GM11168 (cell line): ENCODE data around the gene PLOD1.

Source experiments
- in situ Hi-C: fragments of 300-500 bp; cut with MboI; formaldehyde crosslinking; loops from one replicate; pipeline ENCODE4 v1.12.0; 2022; ENCODE audit warnings: low sequenced_read_pairs; ENCODE audit not compliant: unreplicated experiment

The PLOD1 gene

DNA sequence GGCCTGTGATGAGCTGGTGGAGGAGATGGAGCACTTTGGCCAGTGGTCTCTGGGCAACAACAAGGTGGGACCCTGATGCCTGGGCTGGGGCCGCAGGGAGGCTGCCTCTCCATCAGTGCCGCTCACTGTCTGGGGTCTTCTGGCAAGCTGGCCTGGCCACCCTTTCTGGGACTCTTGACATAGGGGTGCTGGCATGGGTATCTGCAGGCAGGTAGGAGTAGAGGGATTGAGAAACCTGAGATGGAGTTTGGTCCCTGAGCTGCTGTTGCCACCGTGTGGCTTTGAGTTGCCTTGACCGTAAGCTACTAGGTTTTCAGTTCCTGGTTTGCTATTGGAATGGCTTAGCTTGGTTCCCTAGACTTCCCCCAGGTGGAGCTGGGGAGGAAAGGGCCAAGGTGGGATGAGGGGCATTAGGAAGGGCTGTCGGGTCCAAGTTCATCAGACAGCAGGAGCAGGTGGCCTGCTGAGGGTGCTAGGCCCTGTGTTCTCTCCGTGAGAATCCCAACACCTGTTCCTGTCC is 32.6 kb downstream of the PLOD1 start:
- in situ Hi-C loops = loop anchor here (10.0 kb wide), 1 partner anchor 122 kb away; the partner anchor contains the start of gene NPPA

DNA sequence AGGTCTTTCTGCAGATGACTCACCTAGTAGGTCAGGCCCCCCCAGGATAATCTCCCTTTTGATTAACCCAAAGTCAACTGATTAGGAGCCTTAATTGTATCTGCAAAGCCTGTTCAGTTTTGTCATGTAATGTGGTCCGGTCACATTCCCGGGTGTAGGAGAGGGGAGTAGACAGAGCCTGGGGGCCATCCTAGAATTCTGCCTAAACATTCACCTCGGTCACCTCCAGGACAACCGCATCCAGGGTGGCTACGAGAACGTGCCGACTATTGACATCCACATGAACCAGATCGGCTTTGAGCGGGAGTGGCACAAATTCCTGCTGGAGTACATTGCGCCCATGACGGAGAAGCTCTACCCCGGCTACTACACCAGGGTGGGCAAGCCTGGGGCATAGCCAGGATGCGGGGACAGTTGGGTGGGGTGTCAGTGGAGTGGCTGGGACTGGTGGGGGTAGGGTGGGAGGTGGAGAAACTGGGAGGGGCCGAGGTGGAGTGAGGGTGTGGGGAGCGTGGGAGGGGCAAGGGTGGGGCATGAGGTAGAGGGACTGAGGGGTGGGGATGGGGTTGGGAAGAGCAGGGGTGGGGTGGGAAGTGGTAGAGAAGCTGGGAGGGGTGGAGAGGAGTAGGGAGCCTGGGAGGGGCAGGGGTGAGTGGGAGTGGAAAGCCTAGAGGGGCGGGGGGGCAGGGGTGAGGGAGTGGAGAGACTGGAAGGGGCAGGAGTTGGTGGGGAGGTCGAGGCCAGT is 36.1 kb downstream of the PLOD1 start:
- in situ Hi-C loops = no loop called here

DNA sequence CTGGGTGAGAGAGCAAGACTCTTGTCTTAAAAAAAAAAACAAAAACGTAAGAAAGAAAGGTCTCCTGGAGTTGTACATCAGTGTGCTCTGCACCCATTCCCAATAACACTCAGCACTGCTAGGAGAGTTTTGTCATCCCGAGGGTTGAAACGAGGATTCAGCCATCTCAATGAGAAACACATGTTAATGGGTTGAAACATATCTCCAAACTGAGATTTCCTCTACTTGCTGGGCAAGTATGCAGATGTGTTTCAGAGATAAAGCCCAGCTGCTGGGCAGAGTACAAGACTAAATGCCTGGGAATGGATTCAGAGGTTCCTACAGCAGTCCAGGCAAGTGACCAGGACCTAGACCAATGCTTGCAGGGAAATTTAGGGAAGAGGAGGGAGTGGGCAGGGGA is 43.1 kb downstream of the PLOD1 start:
- in situ Hi-C loops = no loop called here

DNA sequence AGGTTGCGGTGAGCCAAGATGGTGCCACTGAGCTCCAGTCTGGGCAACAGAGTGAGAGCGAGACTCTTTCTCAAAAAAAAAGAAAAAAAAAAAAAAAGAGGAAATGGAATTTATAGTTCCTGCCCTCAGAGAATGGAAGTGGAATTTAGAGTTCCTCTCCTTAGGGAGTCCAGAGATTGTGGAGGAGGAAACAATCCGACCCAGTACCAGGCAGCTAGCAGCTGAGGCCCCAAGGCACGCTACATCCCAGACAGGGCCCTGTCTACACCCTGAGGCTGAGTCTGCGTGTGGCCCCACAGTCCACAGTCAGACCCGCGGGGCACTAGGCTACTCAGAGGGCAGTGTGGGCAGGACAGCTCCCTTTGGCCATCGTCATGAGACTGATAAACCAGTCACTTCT is 43.8 kb downstream of the PLOD1 start:
- in situ Hi-C loops = no loop called here

DNA sequence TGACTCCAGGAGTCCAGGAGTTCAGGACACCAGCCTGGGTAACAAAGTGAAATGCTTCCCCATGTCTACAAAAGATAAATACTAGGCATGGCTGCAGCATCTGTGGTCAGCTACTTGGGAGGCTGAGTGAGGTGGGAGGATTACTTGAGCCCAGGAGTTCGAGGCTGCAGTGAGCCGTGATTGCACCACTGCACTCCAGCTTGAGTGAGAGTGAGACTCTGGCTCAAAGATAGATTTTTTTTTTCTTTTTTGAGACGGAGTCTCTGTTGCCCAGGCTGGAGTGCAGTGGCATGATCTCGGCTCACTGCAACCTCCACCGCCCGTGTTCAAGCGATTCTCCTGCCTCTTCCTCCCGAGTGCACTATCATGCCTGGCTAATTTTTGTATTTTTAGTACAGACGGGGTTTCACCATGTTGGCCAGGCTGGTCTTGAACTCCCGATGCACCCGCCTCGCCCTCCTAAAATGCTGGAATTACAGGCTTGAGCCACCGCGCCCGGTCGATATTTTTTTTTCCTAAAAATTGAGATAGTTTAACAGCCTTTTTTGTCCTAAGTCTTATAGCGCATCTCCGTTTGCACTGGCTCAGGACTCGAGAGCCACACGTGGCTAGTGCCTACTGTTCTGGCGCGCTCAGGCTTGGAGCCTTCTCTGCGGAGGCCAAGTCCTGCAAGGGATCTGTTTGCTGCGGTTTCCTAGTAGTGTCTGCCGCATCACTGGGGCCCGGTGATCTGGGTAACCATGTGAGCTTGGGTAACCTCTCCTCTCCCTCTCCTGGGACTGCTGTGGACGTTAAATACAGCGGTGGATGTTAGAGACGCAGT is 44.7 kb downstream of the PLOD1 start:
- in situ Hi-C loops = no loop called here

DNA sequence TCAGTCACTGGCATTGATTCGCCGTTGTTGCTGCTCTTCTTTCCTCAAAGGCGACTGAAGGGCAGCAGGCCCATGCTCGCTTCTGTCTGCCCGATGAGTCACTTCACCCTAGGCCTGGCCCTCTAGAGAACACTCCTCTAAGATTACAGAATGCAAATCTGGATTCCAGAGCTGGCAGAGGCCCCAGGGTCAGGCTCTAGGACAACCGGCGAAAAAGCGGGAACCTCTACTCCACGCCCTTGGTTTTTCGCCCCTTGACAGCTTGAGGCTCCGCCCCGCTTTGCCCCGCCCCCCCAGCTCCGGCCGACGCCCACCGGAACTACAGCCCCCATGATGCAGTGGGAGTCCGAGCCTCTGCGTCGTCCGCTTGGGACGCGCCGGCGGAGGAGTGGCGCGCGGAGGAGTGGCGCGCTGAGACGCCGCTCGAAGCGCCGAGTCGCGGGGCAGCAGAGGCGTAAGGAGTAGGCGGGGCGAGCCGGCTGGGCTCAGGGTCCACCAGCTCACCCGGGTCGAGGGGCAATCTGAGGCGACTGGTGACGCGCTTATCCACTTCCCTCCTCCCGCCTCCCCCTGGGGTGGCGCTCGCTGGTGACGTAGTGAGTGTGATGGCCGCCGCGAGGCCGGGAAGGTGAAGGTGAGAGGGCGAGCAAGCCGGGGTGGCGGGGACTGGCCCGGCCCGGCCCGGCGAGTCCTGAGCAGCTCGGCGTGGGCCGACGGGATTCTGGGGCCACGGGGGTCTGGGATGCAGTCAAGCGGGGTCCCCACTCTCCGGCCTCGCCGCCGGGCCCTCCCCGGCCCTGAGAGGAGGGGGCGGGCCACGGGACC is 45.5 kb downstream of the PLOD1 start, which contains the start of gene MFN2:
TSS of gene MFN2 (plus strand) at position 594 of the 825 bp plus-strand sequence. CDS start 8,725 bp downstream, outside the sequence.
- in situ Hi-C loops = no loop called here

DNA sequence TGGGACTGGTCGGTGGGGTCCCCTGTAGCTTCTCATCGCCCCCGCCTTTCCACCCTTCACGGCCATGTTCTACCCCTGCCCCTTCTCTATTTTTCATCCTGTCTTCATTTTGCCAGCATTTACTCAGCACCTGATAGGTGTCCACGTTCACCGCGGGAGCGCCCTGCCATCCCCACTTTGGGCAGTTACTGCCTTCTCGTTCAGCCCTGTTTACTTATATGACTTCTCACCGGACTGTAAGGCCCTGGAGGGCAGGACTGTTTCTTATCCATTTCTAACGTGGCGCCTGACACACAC is 46.1 kb downstream of the PLOD1 start:
- in situ Hi-C loops = no loop called here

DNA sequence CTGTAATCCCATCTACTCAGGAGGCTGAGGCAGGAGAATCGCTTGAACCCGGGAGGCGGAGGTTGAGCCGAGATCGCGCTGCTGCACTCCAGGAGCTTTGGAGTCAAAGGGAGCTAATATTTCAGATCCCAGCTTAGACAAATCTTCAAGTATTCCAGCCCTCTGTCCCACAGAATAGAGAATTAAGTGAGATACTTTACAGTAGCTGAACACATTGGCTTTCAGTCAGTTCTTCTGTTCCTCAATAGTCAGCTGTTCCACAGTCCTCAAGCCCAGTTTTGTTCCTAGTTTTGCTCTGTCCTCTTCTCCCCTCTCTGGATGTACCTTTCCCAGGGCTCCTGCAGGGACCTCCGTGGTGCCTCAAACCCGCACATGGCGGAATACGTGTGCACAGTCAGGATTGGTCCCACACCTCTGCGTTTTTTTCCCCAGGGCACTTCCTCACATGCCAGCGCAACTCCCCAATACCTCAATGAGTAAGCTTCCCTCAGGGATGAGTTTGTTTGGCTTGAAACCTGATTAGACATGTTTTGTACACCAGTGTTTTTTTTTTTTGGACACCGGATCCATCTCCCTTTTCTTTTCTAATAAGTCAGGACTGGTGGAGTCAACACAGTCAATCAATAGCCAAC is 47.0 kb downstream of the PLOD1 start:
- in situ Hi-C loops = no loop called here

DNA sequence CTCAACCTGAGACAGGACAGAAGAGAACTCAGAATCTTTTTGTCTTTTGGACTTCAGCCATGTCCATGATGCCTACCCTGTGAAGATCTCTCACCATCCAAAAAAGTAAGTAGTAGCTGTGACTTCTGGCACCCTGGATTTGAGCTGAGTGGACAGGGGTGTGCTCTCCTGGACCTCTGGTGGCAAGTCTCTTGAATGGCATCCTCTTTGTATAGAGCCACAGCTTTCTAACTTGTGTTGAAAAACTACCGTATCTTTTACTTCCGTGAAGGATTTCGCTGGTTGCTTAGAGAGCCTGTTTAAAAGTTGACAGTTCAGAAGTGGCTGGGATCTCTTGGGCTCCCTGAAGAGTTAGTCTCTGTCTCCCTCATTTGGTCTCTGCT is 47.5 kb downstream of the PLOD1 start:
- in situ Hi-C loops = no loop called here

DNA sequence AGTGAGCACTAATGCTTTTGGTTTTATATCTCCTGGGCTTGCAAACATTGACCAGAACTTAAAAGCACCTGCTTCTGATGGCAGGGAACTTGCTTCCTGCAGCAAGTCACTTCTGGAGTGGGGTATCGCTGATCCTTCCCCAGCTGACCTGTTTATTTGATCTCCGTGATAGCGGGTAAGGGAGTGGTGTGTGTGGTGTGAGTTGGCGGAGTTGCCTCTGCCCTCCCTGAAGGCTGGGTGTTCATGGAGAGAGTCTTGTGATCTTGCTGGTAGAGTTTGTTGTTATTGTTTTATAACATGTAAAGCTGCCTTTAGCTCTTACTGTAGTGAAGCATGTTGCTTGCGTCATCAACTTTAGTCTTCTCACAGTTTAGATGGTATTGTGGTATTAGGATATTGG is 49.6 kb downstream of the PLOD1 start:
- in situ Hi-C loops = no loop called here

DNA sequence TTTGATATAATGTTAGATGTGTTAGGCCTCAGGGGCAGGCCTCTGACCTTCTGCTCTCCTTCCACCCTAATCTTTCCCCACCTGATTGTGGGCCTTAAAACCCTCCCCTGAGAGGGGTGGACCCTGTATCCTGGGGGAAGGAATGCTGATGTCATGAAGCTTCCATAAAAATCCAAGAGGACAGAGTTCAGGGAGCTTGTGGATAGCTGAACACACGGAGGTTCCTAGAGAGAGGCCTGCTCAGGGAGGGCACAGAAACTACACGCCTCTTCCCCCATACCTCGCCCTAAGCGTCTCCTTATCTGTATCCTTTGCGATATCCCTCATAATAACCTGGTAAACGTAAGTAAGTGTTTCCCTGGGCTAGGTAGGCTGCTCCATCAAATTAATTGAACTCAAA is 50.1 kb downstream of the PLOD1 start:
- in situ Hi-C loops = no loop called here

DNA sequence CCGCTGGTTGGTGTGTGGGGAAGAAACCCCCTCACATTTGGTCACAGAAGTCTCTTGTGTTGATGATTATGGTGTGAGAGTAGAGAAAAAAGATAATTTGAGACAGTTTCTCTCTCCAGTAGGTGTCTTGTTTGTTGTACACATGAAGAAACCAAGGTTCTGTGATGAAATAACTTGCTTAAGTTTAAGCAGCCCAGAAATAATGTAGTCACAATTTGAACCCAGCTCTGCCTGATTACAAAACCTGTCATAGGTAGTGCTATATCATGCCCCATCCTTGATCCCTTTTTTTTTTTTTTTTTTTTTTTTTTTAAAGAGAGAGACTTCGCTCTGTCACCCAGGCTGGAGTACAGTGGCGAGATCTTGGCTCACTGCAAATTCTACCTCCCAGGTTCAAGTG is 50.7 kb downstream of the PLOD1 start:
- in situ Hi-C loops = no loop called here

DNA sequence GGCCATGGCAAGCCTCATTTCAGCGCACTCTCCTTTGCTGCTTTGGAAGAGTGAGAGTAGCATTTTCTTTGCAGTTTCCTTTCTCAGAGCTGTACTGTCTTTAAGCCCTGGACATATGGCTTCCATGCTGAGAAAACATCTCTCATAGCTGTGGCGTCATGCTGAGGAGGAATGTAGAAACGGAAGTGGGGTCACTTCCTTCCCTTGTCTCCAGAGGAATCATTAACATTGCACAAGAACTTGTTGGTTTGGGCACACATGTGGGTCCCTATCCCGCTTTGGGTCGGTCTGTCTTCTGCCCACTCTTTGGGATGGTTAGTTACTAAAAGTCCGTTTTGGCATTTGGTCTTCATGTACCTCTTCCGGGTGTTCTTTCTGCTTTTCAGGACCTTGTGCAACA is 51.3 kb downstream of the PLOD1 start:
- in situ Hi-C loops = no loop called here

DNA sequence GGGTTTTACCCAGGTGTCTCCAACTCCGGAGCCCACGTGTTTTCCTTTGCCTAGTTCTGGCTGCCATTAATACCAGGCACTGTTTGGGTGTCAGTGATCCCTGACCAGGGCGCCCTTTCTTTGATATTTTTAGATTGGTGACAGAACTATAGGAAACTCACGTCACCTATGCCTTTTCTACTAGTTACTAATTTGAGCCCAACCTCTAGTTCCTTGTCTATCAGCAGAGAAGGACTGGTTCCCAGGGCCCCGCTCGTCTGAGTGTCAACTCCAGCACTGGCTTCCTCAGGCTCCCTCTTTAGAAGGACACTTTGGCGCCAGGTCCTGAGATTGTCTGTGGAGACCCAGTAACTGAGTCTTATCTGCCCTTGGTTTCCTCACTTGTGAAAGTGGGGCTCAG is 55.2 kb downstream of the PLOD1 start:
- in situ Hi-C loops = no loop called here

DNA sequence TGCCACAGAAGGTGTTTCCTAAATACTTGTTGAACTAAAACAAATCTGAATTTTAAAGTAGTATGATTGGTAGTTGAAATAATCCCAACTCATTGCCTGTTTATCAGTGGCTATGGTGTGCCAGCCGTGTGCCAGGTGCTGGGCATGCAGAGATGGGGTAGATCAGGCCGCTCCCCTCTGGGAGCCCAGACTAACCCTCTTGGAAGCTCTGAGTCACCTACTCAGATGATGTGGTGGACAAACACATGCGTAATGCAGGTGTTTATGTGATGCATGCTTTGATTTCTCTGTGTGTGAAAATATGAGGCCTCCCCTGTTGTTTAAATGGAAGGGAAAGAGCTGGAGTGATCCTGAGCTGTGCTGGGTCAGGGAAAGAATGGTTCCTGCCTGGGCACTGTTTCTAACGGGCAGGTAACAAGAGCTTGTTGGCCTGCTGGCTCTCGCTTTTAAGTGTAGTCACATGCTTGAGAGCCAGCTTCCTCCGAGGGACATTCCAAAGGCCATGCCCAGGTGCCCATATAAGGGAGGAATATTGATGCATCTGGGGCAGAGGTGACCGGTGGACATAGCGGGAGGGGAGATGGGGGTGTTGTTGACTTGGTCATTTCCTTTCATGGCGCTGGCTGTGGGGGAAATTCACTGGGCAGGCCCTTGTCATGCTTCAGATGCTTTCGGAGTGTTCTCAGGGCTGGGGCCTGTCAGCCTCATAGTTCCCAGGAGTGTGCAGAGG is 56.0 kb downstream of the PLOD1 start:
- in situ Hi-C loops = no loop called here

DNA sequence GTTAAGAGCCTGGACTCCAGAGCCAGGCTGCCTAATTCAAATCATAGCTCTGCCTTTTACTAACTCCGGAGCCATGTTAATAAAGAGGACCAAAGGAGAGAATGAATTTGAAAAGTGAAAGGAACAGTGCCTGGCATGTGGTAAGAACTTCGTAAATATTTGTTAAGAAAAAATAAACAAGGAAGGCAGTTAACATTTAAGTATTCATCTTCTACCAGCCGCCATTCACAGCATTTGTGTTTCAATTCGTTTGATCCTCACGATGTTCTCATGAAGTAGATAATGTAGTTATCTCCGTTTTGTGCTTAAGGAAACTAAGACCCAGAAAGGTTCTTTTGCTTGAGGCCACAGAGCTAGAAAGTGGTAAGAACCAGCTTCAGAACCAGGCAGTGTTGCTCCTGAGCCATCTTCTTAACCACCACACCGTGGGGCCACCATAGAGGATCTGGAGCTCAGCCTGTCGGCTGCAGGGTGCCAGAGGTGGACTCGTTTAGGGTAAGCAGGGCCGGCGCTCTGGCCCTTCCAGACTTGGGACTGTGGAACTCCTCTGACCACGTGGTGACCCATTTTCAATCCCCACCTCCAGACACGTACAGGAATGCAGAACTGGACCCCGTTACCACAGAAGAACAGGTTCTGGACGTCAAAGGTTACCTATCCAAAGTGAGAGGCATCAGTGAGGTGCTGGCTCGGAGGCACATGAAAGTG is 57.6 kb downstream of the PLOD1 start:
- in situ Hi-C loops = no loop called here

DNA sequence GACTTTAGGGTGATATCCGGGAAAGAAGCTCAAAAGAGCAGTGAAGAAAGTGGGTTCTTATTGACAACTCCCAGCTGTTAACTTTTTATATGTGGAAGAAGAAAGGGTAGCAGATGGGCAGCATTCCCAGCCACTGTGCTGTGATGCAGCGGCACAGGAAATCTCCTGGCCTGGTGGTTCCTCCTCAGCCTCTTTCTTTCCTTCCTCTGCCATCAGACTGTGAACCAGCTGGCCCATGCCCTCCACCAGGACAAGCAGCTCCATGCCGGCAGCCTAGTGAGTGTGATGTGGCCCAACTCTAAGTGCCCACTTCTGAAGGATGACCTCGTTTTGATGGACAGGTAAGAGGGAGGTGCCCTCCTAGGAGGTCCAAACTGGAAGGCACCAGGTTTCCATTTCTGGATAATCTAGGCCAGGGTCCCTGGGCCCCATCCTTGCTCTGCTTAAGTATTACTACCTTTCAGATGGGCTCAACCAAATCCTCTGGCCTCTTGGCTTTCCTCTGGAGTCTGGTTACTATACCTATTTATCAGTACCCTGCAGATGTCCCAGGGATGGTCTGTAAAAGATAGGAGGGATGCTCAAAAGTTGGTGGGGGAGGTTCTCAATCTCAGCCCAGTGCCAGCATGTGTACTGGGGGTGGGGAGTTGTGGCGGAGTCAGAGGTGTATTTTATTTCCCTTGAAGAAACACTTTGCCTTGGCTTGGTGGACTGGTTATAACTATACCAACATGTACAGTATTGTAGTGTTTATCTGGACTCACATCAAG is 62.7 kb downstream of the PLOD1 start:
- in situ Hi-C loops = no loop called here

DNA sequence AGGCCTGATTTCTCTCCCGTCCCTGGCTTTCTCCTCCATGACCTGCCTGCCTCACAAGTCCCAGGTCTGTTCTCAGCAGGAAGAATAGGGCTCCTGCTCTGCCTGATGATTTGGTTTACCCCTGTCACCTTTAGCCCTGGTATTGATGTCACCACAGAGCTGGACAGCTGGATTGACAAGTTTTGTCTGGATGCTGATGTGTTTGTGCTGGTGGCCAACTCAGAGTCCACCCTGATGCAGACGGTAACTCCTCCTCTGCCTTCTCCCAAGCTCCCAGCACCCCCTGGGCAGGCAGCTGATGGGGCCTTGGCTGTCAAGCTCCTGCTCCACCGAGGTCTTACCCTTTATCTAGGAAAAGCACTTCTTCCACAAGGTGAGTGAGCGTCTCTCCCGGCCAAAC is 64.1 kb downstream of the PLOD1 start:
- in situ Hi-C loops = no loop called here
